A673 (cell line): Measurements from ENCODE around the gene PRCD. TPM values are rescaled to one million over a fixed set of nuclear protein-coding genes. Genes with fewer than 3 reads are reported as not detected.

Experiments
- BruUV-seq: library from RNA; stranded (reverse); fragments of 400-500 nt; replicated peaks from 2 replicates; lab custom pipeline; 2021; lab: Mats Ljungman, UMichigan
- CTCF ChIA-PET: fragments of 300-600 bp; sonication (Branson Sonifier 250); formaldehyde crosslinking; loops from one replicate; lab custom pipeline; 2022; ENCODE audit warnings: antibody characterized with exemption; lab: Charles Lee
- POLR2A ChIA-PET: fragments of 300-600 bp; sonication (Branson Sonifier 250); formaldehyde crosslinking; loops from one replicate; lab custom pipeline; 2022; ENCODE audit warnings: antibody characterized with exemption; ENCODE audit not compliant: low non-redundant PET; lab: Charles Lee
- DNase-seq: peaks from one replicate; pipeline ENCODE4 v3.0.0-alpha.2; 2015; ENCODE audit warnings: low spot score
- H3K27ac ChIP-seq: fragments of 200-600 bp; sonication (generic); 2 replicates; pipeline ENCODE4 v1.5.1; 2016; ENCODE audit warnings: mixed run types, low read depth, mild to moderate bottlenecking, mixed read lengths, antibody characterized with exemption, low read length; ENCODE audit not compliant: poor library complexity, severe bottlenecking
- H3K27me3 ChIP-seq: fragments of 200-600 bp; sonication (generic); replicated peaks from 2 replicates; pipeline ENCODE4 v1.6.1; 2017; ENCODE audit warnings: mixed run types, low read depth, mild to moderate bottlenecking, mixed read lengths, antibody characterized with exemption, low read length; ENCODE audit not compliant: insufficient read depth, poor library complexity
- H3K36me3 ChIP-seq: fragments of 200-600 bp; sonication (generic); 2 replicates; pipeline ENCODE4 v1.6.1; 2016; ENCODE audit warnings: mixed run types, mild to moderate bottlenecking, mixed read lengths, antibody characterized with exemption, low read length; ENCODE audit not compliant: insufficient read depth, poor library complexity, severe bottlenecking
- H3K4me1 ChIP-seq: fragments of 200-600 bp; sonication (generic); 2 replicates; pipeline ENCODE4 v1.6.1; 2017; ENCODE audit warnings: mixed run types, mild to moderate bottlenecking, mixed read lengths, antibody characterized with exemption, low read length; ENCODE audit not compliant: insufficient read depth, poor library complexity, severe bottlenecking
- H3K4me3 ChIP-seq: fragments of 200-600 bp; sonication (generic); 2 replicates; pipeline ENCODE4 v1.5.1; 2016; ENCODE audit warnings: low read depth, mixed run types, mild to moderate bottlenecking, mixed read lengths, low read length; ENCODE audit not compliant: poor library complexity, severe bottlenecking
- H3K9me3 ChIP-seq: fragments of 200-600 bp; sonication (generic); 2 replicates; pipeline ENCODE4 v1.6.1; 2016; ENCODE audit warnings: mixed run types, low read depth, mild to moderate bottlenecking, mixed read lengths, antibody characterized with exemption, low read length; ENCODE audit not compliant: poor library complexity, severe bottlenecking
- CTCF ChIP-seq: fragments of 300-800, 200-600 bp; sonication (generic); conservative IDR thresholded peaks from 2 replicates; pipeline ENCODE4 v1.5.1; 2017; ENCODE audit warnings: low read depth, mild to moderate bottlenecking, antibody characterized with exemption, low read length, moderate library complexity, mixed read lengths
- EZH2 ChIP-seq: fragments of 200-600 bp; sonication (generic); IDR thresholded peaks from 2 replicates; pipeline ENCODE4 v1.6.1; 2017; ENCODE audit warnings: borderline replicate concordance, low read depth, mild to moderate bottlenecking, mixed read lengths, antibody characterized with exemption, low read length; ENCODE audit not compliant: poor library complexity, severe bottlenecking
- intact Hi-C: fragments of 100-400 bp; cut with micrococcal nuclease; formaldehyde crosslinking; loops from one replicate; pipeline ENCODE4 v1.10.0; 2022; ENCODE audit not compliant: unreplicated experiment
- total RNA-seq: library from RNA; stranded (reverse); gene quantifications from 2 replicates; pipeline ENCODE4 v1.2.3, GENCODE V29; 2021

Gene PRCD
- total RNA-seq, 1 experiment from 2014 or later: not detected

- ChIA-PET CTCF (no interaction called here), POLR2A (no interaction called here)
- no peak for TF ChIP-seq EZH2
- TF ChIP-seq CTCF: no peak
- intact Hi-C loops: no loop called here
- DNase-seq: no peak
- H3K27me3 ChIP-seq: peaks cover 5% of the 10 kb centered on the region
- H3K4me1 ChIP-seq: peaks cover 44% of the 10 kb centered on the region
- H3K27ac ChIP-seq: no peak overlapping the region
- no TSS peak for BruUV-seq
- H3K9me3 ChIP-seq: no peaks in the 10 kb centered on the region
- H3K36me3 ChIP-seq: no peaks in the 10 kb centered on the region
- H3K4me3 ChIP-seq: no peak overlapping the region
Observed at GRCh38 chr17:76542984-76543383, 3.1 kb downstream of the PRCD start.

GRCh38 chr17:76543482-76543825 is 3.6 kb downstream of the PRCD start:
- no peak for TF ChIP-seq CTCF
- TF ChIP-seq EZH2: no peak
- no TSS peak for BruUV-seq

GRCh38 chr17:76543826-76544545 is 4.1 kb downstream of the PRCD start:
- ChIA-PET CTCF (interaction anchor here (0.6 to 1.0 kb wide), 2 partner anchors 21 to 176 kb away, joined by 3 to 4 read pairs; no protein-coding TSS in a partner anchor), POLR2A (interaction anchor here (0.5 kb wide), 1 partner anchor 72 kb away, joined by 8 read pairs; no protein-coding TSS in a partner anchor)
- no peaks in the 10 kb centered on the region for H3K27me3 ChIP-seq
- DNase-seq: no peak
- no TSS peak for BruUV-seq
- H3K4me3 ChIP-seq: no peak overlapping the region
- intact Hi-C loops: no loop called here
- H3K36me3 ChIP-seq: no peaks in the 10 kb centered on the region
- H3K9me3 ChIP-seq: no peaks in the 10 kb centered on the region
- no peak overlapping the region for H3K27ac ChIP-seq
- TF ChIP-seq CTCF (no peak), EZH2 (no peak)
- H3K4me1 ChIP-seq: peaks cover 44% of the 10 kb centered on the region

More at GRCh38 chr17:76543482-76543825, 3.6 kb downstream of the PRCD start:
- intact Hi-C loops: no loop called here
- CTCF ChIA-PET: interaction anchor here (1.0 kb wide), 1 partner anchor 21 kb away, joined by 3 read pairs; no protein-coding TSS in a partner anchor
- Histone ChIP-seq H3K4me1 (peaks cover 44% of the 10 kb centered on the region), H3K36me3 (no peaks in the 10 kb centered on the region), H3K4me3 (no peak overlapping the region), H3K27me3 (peaks cover under 1% of the 10 kb centered on the region), H3K27ac (no peak overlapping the region), H3K9me3 (no peaks in the 10 kb centered on the region)
- no peak for DNase-seq
- POLR2A ChIA-PET: interaction anchor here (0.5 kb wide), 1 partner anchor 72 kb away, joined by 8 read pairs; no protein-coding TSS in a partner anchor
